GM12891 (cell line): ENCODE data around the gene LTBP2.

Experiments
- POLR2A ChIP-seq: IDR thresholded peaks from 2 replicates; pipeline ENCODE4 v1.6.1; 2011; ENCODE audit warnings: low read depth, low read length, control low read depth
- POLR2AphosphoS5 ChIP-seq: IDR thresholded peaks from 2 replicates; pipeline ENCODE4 v1.6.1; 2011; ENCODE audit warnings: low read depth, low read length, control low read depth
- POU2F2 ChIP-seq: IDR thresholded peaks from 2 replicates; pipeline ENCODE4 v1.6.1; 2011; ENCODE audit warnings: low read depth, mild to moderate bottlenecking, control low read depth, low read length, moderate library complexity
- TAF1 ChIP-seq: IDR thresholded peaks from 2 replicates; pipeline ENCODE4 v1.6.1; 2011; ENCODE audit warnings: low read depth, low read length, control low read depth

DNA sequence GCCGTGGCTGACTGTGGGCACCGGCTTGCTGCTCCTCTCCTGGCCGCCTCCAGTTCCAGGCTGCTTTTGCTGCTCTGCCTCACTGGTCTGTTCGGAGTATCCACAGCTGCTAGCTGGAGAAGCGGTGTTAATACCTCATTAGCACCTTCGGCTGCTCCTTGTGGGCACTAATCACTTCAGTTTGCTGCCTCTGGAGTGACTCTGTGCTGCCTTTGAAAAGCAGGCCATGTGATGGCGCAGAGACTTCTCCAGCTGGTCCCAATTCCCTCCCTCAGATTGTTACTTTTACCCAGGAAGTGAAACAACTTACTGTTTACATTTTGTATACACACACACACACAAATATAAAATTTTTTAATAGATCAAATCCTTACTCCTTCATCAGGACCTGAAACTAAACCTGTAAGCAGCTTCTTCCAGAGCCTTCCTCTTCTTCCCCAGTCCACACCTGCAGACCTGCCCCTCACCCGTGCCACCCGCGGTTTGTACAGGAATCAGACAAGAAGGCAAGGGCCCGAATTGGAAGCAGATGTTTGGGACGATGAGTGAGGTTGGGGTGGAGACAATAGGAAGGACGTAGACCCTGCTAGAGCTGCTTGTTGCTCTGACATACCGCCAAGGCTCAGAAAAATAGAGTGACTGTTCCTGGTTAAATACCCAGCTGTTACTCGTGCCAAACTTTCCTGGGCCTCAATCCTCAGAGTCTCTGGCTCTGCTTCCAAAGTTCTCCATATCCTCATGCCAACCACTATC, 41.5 kb upstream of the LTBP2 start:
- TF ChIP-seq POLR2A (no peak), POLR2AphosphoS5 (no peak), TAF1 (no peak), POU2F2 (no peak)
